Heart right ventricle (tissue), 16 donors: ENCODE data around the gene KRTAP12-3. TPM values are rescaled to one million over a fixed set of nuclear protein-coding genes. Genes with fewer than 3 reads are reported as not detected.
A peak's percentile ranks its signal among the peaks of the same experiment; 100 is the strongest.

Experiments
- ATAC-seq, 8 donors: fragments of 200-7000 bp; cut with Tn5 transposase; one replicate each; pipeline ENCODE4 v1.9.1; 2020; ENCODE audit warnings: mild to moderate bottlenecking in 8 of 8, moderate library complexity in 8 of 8, moderate number of reproducible peaks in 1 of 8
- DNase-seq, 2 donors: peaks; one replicate each; pipeline ENCODE4 v3.0.0-alpha.2; 2020
- H3K27ac ChIP-seq, 10 donors: fragments of 200-600 bp; sonication (generic) in 2 of 10; one replicate each; pipeline versions ENCODE4 v1.5.0 to v1.8.0; 2020 to 2022; ENCODE audit warnings: mild to moderate bottlenecking in 3 of 10
- H3K27me3 ChIP-seq, 7 donors: fragments of 200-600 bp; one replicate each; pipeline ENCODE4 v1.8.0; 2021 to 2022; ENCODE audit warnings: mild to moderate bottlenecking in 2 of 7
- H3K36me3 ChIP-seq, 9 donors: fragments of 200-600 bp; sonication (generic) in 1 of 9; one replicate each; pipeline versions ENCODE4 v1.5.0 to v1.8.0; 2020 to 2022; ENCODE audit warnings: mild to moderate bottlenecking in 2 of 9
- H3K4me1 ChIP-seq, 9 donors: fragments of 200-600 bp; sonication (generic) in 1 of 9; one replicate each; pipeline versions ENCODE4 v1.5.0 to v1.8.0; 2020 to 2022; ENCODE audit warnings: mild to moderate bottlenecking in 4 of 9
- H3K4me3 ChIP-seq, 10 donors: fragments of 200-600 bp; sonication (generic) in 2 of 10; one replicate each; pipeline versions ENCODE4 v1.5.0 to v1.8.0; 2020 to 2022; ENCODE audit warnings: mild to moderate bottlenecking in 7 of 10, moderate library complexity in 2 of 10
- H3K9me3 ChIP-seq, 11 donors: fragments of 200-600 bp in 10 of 11; sonication (generic) in 2 of 11; one replicate each; pipeline versions ENCODE4 v1.5.0 to v1.8.0; 2013 to 2022; ENCODE audit warnings: mild to moderate bottlenecking in 2 of 11, control low read depth in 1 of 11, moderate library complexity in 1 of 11
- CTCF ChIP-seq, 9 donors: fragments of 200-600 bp; sonication (generic) in 2 of 9; IDR thresholded peaks; one replicate each; pipeline versions ENCODE4 v1.5.0 to v1.8.0; 2021 to 2022; ENCODE audit warnings: antibody characterized with exemption in 9 of 9, mild to moderate bottlenecking in 5 of 9, moderate library complexity in 1 of 9
- WGBS, 2 donors: extraction: QIAGEN DNeasy Blood & Tissue Kit; methylation state at CpG; one replicate each; pipeline ENCODE4 v1.1.7; 2013; ENCODE audit warnings: inconsistent platforms in 1 of 2; 5-methylcytosine and 5-hydroxymethylcytosine counted together
- intact Hi-C, 10 donors: fragments of 100-400 bp; cut with DNase I; formaldehyde crosslinking; loops; one replicate each; pipeline versions ENCODE4 v1.11.1 to v1.14.2; 2022
- polyA plus RNA-seq, 2 donors: library from polyadenylated mRNA; stranded (reverse); fragments of 200-250 nt; gene quantifications; one replicate each; pipeline ENCODE4 v1.2.3, GENCODE V29; 2013
- total RNA-seq, 10 donors: library from RNA; stranded (reverse); fragmentation: NEBNext Ultra II Directional in 3 of 10; extraction: Animal tissue kit (Norgen Biotek cat#: 25700) in 3 of 10; gene quantifications; one replicate each; pipeline versions ENCODE4 v1.2.1 to v1.2.4, GENCODE V29; 2021 to 2023
- donor health status: Arrhythmogenic right ventricular cardiomyopathy.
- donor health status: ischemic (EF 13 %, LVEDD 7.1; RV severe dilation, severe dysfunction).
- donor health status: healthy with polysubstance abuse.
- donor health status: DM: no; HTN: yes; CAD: no.
- donor health status: DM: no; HTN: no; CAD: no.
- donor health status: ischemic (EF 25% LVEDD 6.9; RV normal size, moderate dysfunction).
- donor health status: ischemic (EF 25% LVEDD 5.7; RV mildly dilated, moderate dysfunction).
- donor health status: healthy.
- donor health status: DM: yes; HTN: yes; CAD: no.
- donor health status: Ischemic cardiomyopathy.
- donor health status: ischemic (EF 35%, LVEDD 5.7; RV mildly dilated, moderate dysfunction).
- donor health status: nonischemic (EF 11% LVEDD 7.7; RV severe dilation, severe dysfunction).
- donor health status: DM: yes; HTN: yes; CAD: no.
- donor health status: PGD.
- donor health status: ischemic (EF 29% LVEDD 5.4; RV normal size, mild dysfunction).
- donor health status: nonischemic (EF 23%, LVEDD 6.1; RV moderate dilation, normal function).

KRTAP12-3 gene
- total and polyA plus RNA-seq, 12 donors, result not detected

DNA sequence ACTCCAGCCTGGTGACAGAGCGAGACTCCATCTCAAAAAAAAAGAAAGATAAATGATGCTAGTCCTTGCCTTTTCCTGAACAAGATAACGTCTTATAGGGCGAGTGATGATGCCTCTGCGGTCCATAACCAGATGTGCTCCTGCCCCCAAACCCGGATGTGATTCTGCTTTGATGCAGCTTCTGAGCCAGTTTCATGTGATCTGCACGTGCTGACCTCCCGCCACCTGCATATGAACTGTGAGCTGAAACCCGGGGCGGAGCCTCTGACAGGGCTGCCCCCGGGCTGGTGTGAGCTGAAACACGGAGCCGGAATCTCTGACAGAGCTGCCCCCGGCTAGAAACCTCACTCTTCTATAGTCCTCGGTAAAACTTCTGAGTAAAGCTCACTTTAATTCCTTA lies 4.6 kb upstream of the KRTAP12-3 start:
- intact Hi-C loops, result no loop called here
- H3K27ac ChIP-seq, result no peak overlapping the region
- no peak overlapping the region for H3K4me3 ChIP-seq
- DNase-seq (no peak), ATAC-seq (no peak)
- 63 to 65% methylated on average over 14 of the region's 14 CpGs for WGBS, 2 donors
- H3K36me3 ChIP-seq, result no peaks in the 10 kb centered on the region
- H3K4me1 ChIP-seq, result no peaks in the 10 kb centered on the region
- no peak for TF ChIP-seq CTCF (IDR thresholded peaks at IDR 0.05)
- peaks cover 0 to 20% (median 4%) of the 10 kb centered on the region in 11 donors for H3K9me3 ChIP-seq
- peaks cover 0 to 28% (median 6%) of the 10 kb centered on the region in 7 donors for H3K27me3 ChIP-seq

GRCh38 chr21:44653656-44654575 lies 3.8 kb upstream of the KRTAP12-3 start:
- intact Hi-C loops, result no loop called here
- H3K27ac ChIP-seq, result peak overlapping the region in 1 of 10 donors; percentile 69
- peaks cover 0 to 20% (median 4%) of the 10 kb centered on the region in 11 donors for H3K9me3 ChIP-seq
- no peaks in the 10 kb centered on the region for H3K4me1 ChIP-seq
- no peak overlapping the region for H3K4me3 ChIP-seq
- TF ChIP-seq CTCF (IDR thresholded peaks at IDR 0.05), result no peak
- no peaks in the 10 kb centered on the region for H3K36me3 ChIP-seq
- ATAC-seq (peak in 1 of 8 donors; percentile 9), DNase-seq (no peak)
- peaks cover 0 to 28% (median under 1%) of the 10 kb centered on the region in 7 donors for H3K27me3 ChIP-seq
- WGBS, 2 donors, result 67 to 73% methylated on average over 17 of the region's 17 CpGs

- H3K4me1 ChIP-seq, result no peaks in the 10 kb centered on the region
- intact Hi-C loops, result no loop called here
- no peak within 1 kb of the TSS for H3K4me3 ChIP-seq
- no peak for DNase-seq
- no peak for ATAC-seq
- WGBS, 2 donors, result 74 to 77% methylated on average over 9 of the region's 9 CpGs
- no peak for TF ChIP-seq CTCF (IDR thresholded peaks at IDR 0.05)
- peak within 1 kb of the TSS in 1 of 10 donors; percentile 69 for H3K27ac ChIP-seq
- H3K27me3 ChIP-seq, result peaks cover 0 to 34% (median 0%) of the 10 kb centered on the region in 7 donors
- H3K36me3 ChIP-seq, result no peaks in the 10 kb centered on the region
- peaks cover 0 to 20% (median 4%) of the 10 kb centered on the region in 11 donors for H3K9me3 ChIP-seq
Measured at GRCh38 chr21:44654576-44655175, 3.1 kb upstream of the KRTAP12-3 start, which contains the start of gene KRTAP12-4. Gene KRTAP12-4, minus strand, starts transcription at chr21:44654659. Its CDS starts 45 bp downstream, at chr21:44654614.

DNA sequence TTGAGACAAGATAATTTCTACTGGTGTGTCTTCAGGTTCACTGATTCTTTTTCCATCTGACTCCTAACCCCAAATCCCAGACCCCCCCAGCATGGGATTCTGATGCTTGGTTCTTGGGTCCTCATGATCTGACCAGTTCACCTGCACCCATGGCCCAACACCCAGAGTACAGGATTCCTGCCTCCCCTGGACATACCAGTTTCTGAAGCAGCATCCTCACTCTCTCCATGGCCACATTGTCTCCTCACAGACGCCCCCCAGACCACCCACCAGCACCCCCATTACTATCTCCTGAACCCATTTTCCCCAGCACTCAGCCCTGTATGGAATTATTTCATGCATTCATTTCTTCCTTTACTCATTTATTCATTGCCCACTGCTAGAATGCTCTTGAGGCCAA lies 864 bp upstream of the KRTAP12-3 start:
- no peak for ATAC-seq
- Histone ChIP-seq H3K36me3 (no peaks in the 10 kb centered on the region), H3K4me3 (no peak overlapping the region), H3K9me3 (peaks cover 0 to 20% (median 4%) of the 10 kb centered on the region in 11 donors), H3K27ac (peak overlapping the region in 1 of 10 donors; percentile 76), H3K27me3 (peaks cover 0 to 32% (median 0%) of the 10 kb centered on the region in 7 donors), H3K4me1 (no peaks in the 10 kb centered on the region)
- intact Hi-C loops, result no loop called here
- no peak for TF ChIP-seq CTCF (IDR thresholded peaks at IDR 0.05)
- no peak for DNase-seq
- 85 to 87% methylated on average over 1 of the region's 1 CpG for WGBS, 2 donors
